H9 (cell line): ENCODE results near the gene NCLN. TPM values are rescaled to one million over a fixed set of nuclear protein-coding genes. Genes with fewer than 3 reads are reported as not detected.

ENCODE experiments used
- DNase-seq: peaks from one replicate; pipeline ENCODE4 v3.0.0-alpha.2; 2017
- H2AFZ ChIP-seq: one replicate; pipeline ENCODE4 v1.6.1; 2013; ENCODE audit warnings: mild to moderate bottlenecking, low read length, control low read depth, moderate library complexity
- H2AK5ac ChIP-seq: 2 replicates; pipeline ENCODE4 v1.6.1; 2013; ENCODE audit warnings: low read length, control low read depth, mixed read lengths; ENCODE audit not compliant: insufficient read length
- H2BK120ac ChIP-seq: one replicate; pipeline ENCODE4 v1.6.1; 2013; ENCODE audit warnings: low read depth, mild to moderate bottlenecking, low read length, control low read depth, inconsistent platforms; ENCODE audit not compliant: poor library complexity, severe bottlenecking
- H2BK12ac ChIP-seq: 2 replicates; pipeline ENCODE4 v1.6.1; 2013; ENCODE audit warnings: low read length, control low read depth, mixed read lengths, low read depth; ENCODE audit not compliant: insufficient read length
- H2BK15ac ChIP-seq: 2 replicates; pipeline ENCODE4 v1.6.1; 2013; ENCODE audit warnings: low read depth, low read length, control low read depth
- H2BK20ac ChIP-seq: one replicate; pipeline ENCODE4 v1.6.1; 2013; ENCODE audit warnings: low read depth, mild to moderate bottlenecking, low read length, control low read depth, inconsistent platforms; ENCODE audit not compliant: poor library complexity, severe bottlenecking
- H2BK5ac ChIP-seq: 2 replicates; pipeline ENCODE4 v1.6.1; 2013; ENCODE audit warnings: low read length, control low read depth, mixed read lengths; ENCODE audit not compliant: insufficient read length
- H3K14ac ChIP-seq: 2 replicates; pipeline ENCODE4 v1.6.1; 2013; ENCODE audit warnings: low read length, control low read depth; ENCODE audit not compliant: insufficient read depth
- H3K18ac ChIP-seq: 2 replicates; pipeline ENCODE4 v1.6.1; 2013; ENCODE audit warnings: low read depth, mild to moderate bottlenecking, mixed read lengths, low read length, control low read depth; ENCODE audit not compliant: insufficient read length
- H3K23ac ChIP-seq: 2 replicates; pipeline ENCODE4 v1.6.1; 2013; ENCODE audit warnings: low read length, control low read depth, mixed read lengths, low read depth; ENCODE audit not compliant: insufficient read length
- H3K23me2 ChIP-seq: 2 replicates; pipeline ENCODE4 v1.6.1; 2013; ENCODE audit warnings: low read depth, mild to moderate bottlenecking, mixed read lengths, low read length, control low read depth; ENCODE audit not compliant: insufficient read length, poor library complexity, severe bottlenecking
- H3K27ac ChIP-seq: 2 replicates; pipeline ENCODE4 v1.5.1; 2013; ENCODE audit warnings: low read length, control low read depth, mixed read lengths, low read depth; ENCODE audit not compliant: insufficient read length
- H3K27me3 ChIP-seq: 2 replicates; pipeline ENCODE4 v1.6.1; 2013; ENCODE audit warnings: low read length, control low read depth, inconsistent platforms; ENCODE audit not compliant: insufficient read depth
- H3K4ac ChIP-seq: 2 replicates; pipeline ENCODE4 v1.6.1; 2013; ENCODE audit warnings: low read depth, mild to moderate bottlenecking, control low read depth, inconsistent platforms, low read length, moderate library complexity
- H3K4me1 ChIP-seq: 2 replicates; pipeline ENCODE4 v1.6.1; 2013; ENCODE audit warnings: low read length, control low read depth, inconsistent platforms; ENCODE audit not compliant: insufficient read depth
- H3K4me2 ChIP-seq: 2 replicates; pipeline ENCODE4 v1.6.1; 2013; ENCODE audit warnings: low read length, control low read depth, mixed read lengths; ENCODE audit not compliant: insufficient read length, insufficient read depth
- H3K56ac ChIP-seq: 2 replicates; pipeline ENCODE4 v1.6.1; 2013; ENCODE audit warnings: low read depth, mild to moderate bottlenecking, mixed read lengths, low read length, control low read depth; ENCODE audit not compliant: insufficient read length
- H3K79me1 ChIP-seq: 2 replicates; pipeline ENCODE4 v1.6.1; 2013; ENCODE audit warnings: low read depth, mild to moderate bottlenecking, moderate library complexity, low read length, control low read depth, inconsistent platforms; ENCODE audit not compliant: insufficient read depth, poor library complexity, severe bottlenecking
- H3K79me2 ChIP-seq: 2 replicates; pipeline ENCODE4 v1.6.1; 2013; ENCODE audit warnings: low read length, control low read depth, inconsistent platforms; ENCODE audit not compliant: insufficient read depth
- H3K9ac ChIP-seq: 2 replicates; pipeline ENCODE4 v1.6.1; 2013; ENCODE audit warnings: low read length, control low read depth, mixed read lengths; ENCODE audit not compliant: insufficient read length; ENCODE audit errors: extremely low read depth
- H3K9me3 ChIP-seq: one replicate; pipeline ENCODE4 v1.6.1; 2013; ENCODE audit warnings: low read depth, low read length, inconsistent platforms; ENCODE audit not compliant: control insufficient read depth
- H3T11ph ChIP-seq: one replicate; pipeline ENCODE4 v1.6.1; 2013; ENCODE audit warnings: mild to moderate bottlenecking, low read length, control low read depth, inconsistent platforms
- H4K20me1 ChIP-seq: one replicate; pipeline ENCODE4 v1.6.1; 2013; ENCODE audit not compliant: control insufficient read depth, insufficient read length, insufficient read depth
- H4K5ac ChIP-seq: 2 replicates; pipeline ENCODE4 v1.6.1; 2013; ENCODE audit warnings: low read depth, mild to moderate bottlenecking, mixed read lengths, low read length, control low read depth; ENCODE audit not compliant: insufficient read length
- H4K8ac ChIP-seq: replicated peaks from 2 replicates; pipeline ENCODE4 v1.6.1; 2013; ENCODE audit warnings: low read length, control low read depth, mixed read lengths, low read depth; ENCODE audit not compliant: insufficient read length
- H4K91ac ChIP-seq: 2 replicates; pipeline ENCODE4 v1.6.1; 2013; ENCODE audit warnings: low read depth, mild to moderate bottlenecking, moderate library complexity, mixed read lengths, low read length, control low read depth; ENCODE audit not compliant: insufficient read length
- H3K27ac Mint-ChIP-seq, 3 experiments: 2 replicates in 2 of 3; 3 replicates in 1 of 3; pipeline ENCODE4 v1.8.0; 2020 to 2021; ENCODE audit warnings: mixed read lengths in 3 of 3, mild to moderate bottlenecking in 1 of 3, moderate library complexity in 1 of 3
- H3K27me3 Mint-ChIP-seq: 2 replicates; pipeline ENCODE4 v1.8.0; 2021; ENCODE audit warnings: low read depth, mild to moderate bottlenecking, moderate library complexity, mixed read lengths
- H3K36me3 Mint-ChIP-seq, 3 experiments: 2 replicates in 2 of 3; 3 replicates in 1 of 3; pipeline ENCODE4 v1.8.0; 2020 to 2021; ENCODE audit warnings: low read depth in 3 of 3, mixed read lengths in 3 of 3; ENCODE audit not compliant: insufficient read depth in 1 of 3
- H3K4me1 Mint-ChIP-seq, 2 experiments: 2 replicates each; pipeline ENCODE4 v1.8.0; 2020; ENCODE audit warnings: mixed read lengths in 2 of 2
- H3K4me3 Mint-ChIP-seq, 2 experiments: 2 replicates in 1 of 2; 3 replicates in 1 of 2; pipeline ENCODE4 v1.8.0; 2020 to 2021; ENCODE audit warnings: mild to moderate bottlenecking in 2 of 2, mixed read lengths in 2 of 2, moderate library complexity in 1 of 2
- H3K9me3 Mint-ChIP-seq, 2 experiments: 2 replicates in 1 of 2; 3 replicates in 1 of 2; pipeline ENCODE4 v1.8.0; 2020; ENCODE audit warnings: mild to moderate bottlenecking in 2 of 2, mixed read lengths in 2 of 2, moderate library complexity in 1 of 2
- WGBS: extraction: QIAGEN DNeasy Blood & Tissue Kit; methylation state at CpG from one replicate; pipeline ENCODE4 v1.1.7; 2013; ENCODE audit warnings: missing lambda C conversion rate, low lambda C conversion rate, mixed read lengths; ENCODE audit not compliant: insufficient read length; ENCODE audit errors: extremely low coverage; 5-methylcytosine and 5-hydroxymethylcytosine counted together
- total RNA-seq: library from RNA; stranded (reverse); gene quantifications from 2 replicates; pipeline ENCODE4 v1.2.1, GENCODE V29; 2021
- TF ChIP-seq, protein P1 (sequence below): fragments of 200-600 bp; sonication (generic); conservative IDR thresholded peaks from 3 replicates; pipeline ENCODE4 v1.8.0; 2021; ENCODE audit warnings: antibody characterized with exemption, mild to moderate bottlenecking

Gene NCLN
- total RNA-seq, 1 experiment from 2014 or later = 94.8 TPM

DNA sequence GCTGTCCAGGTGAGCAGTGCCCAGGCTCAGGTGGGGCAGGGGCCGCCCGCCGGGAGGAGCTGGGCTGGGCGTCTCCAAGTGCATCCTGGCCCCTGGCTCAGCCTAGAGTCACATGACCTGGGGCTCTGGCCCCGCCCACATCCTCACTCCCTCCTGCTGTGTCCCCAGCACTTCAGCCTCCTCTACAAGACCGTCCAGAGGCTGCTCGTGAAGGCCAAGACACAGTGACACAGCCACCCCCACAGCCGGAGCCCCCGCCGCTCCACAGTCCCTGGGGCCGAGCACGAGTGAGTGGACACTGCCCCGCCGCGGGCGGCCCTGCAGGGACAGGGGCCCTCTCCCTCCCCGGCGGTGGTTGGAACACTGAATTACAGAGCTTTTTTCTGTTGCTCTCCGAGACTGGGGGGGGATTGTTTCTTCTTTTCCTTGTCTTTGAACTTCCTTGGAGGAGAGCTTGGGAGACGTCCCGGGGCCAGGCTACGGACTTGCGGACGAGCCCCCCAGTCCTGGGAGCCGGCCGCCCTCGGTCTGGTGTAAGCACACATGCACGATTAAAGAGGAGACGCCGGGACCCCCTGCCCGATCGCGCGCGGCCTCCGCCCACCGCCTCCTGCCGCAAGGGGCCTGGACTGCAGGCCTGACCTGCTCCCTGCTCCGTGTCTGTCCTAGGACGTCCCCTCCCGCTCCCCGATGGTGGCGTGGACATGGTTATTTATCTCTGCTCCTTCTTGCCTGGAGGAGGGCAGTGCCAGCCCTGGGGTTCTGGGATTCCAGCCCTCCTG is 21.9 kb downstream of the NCLN start:
- H3K18ac ChIP-seq = no peak overlapping the region
- no peak overlapping the region for H2BK20ac ChIP-seq
- no peak overlapping the region for H3K27ac ChIP-seq
- H3K4me3 Mint-ChIP-seq = no peak overlapping the region
- no peak overlapping the region for H4K5ac ChIP-seq
- no peaks in the 10 kb centered on the region for H3K23me2 ChIP-seq
- H3K4me1 ChIP-seq = no peaks in the 10 kb centered on the region
- no peak overlapping the region for H3K4me2 ChIP-seq
- H2BK15ac ChIP-seq = no peak overlapping the region
- TF ChIP-seq, protein P1, sequence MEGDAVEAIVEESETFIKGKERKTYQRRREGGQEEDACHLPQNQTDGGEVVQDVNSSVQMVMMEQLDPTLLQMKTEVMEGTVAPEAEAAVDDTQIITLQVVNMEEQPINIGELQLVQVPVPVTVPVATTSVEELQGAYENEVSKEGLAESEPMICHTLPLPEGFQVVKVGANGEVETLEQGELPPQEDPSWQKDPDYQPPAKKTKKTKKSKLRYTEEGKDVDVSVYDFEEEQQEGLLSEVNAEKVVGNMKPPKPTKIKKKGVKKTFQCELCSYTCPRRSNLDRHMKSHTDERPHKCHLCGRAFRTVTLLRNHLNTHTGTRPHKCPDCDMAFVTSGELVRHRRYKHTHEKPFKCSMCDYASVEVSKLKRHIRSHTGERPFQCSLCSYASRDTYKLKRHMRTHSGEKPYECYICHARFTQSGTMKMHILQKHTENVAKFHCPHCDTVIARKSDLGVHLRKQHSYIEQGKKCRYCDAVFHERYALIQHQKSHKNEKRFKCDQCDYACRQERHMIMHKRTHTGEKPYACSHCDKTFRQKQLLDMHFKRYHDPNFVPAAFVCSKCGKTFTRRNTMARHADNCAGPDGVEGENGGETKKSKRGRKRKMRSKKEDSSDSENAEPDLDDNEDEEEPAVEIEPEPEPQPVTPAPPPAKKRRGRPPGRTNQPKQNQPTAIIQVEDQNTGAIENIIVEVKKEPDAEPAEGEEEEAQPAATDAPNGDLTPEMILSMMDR = no peak
- no peak overlapping the region for H2BK120ac ChIP-seq
- peaks cover 3 to 6% of the 10 kb centered on the region in 2 experiments for H3K4me1 Mint-ChIP-seq
- DNase-seq = peak; percentile 77
- H3K9ac ChIP-seq = no peak overlapping the region
- H2AFZ ChIP-seq = no peak overlapping the region
- H3K79me2 ChIP-seq = no peaks in the 10 kb centered on the region
- no peaks in the 10 kb centered on the region for H3K9me3 ChIP-seq
- H4K20me1 ChIP-seq = peaks cover 2% of the 10 kb centered on the region
- no peak overlapping the region for H2BK12ac ChIP-seq
- H3T11ph ChIP-seq = no peak overlapping the region
- no peak overlapping the region for H3K56ac ChIP-seq
- H3K4ac ChIP-seq = no peak overlapping the region
- H3K23ac ChIP-seq = no peak overlapping the region
- H2BK5ac ChIP-seq = no peak overlapping the region
- H3K9me3 Mint-ChIP-seq = no peaks in the 10 kb centered on the region
- H4K8ac ChIP-seq = no peak overlapping the region
- H3K36me3 Mint-ChIP-seq = peaks cover 8 to 38% (median 8%) of the 10 kb centered on the region in 3 experiments; a peak in 6 of 7 replicates
- H3K14ac ChIP-seq = no peak overlapping the region; the same call in 1 of the 2 replicates
- H3K27ac Mint-ChIP-seq = no peak overlapping the region
- peaks cover 4% of the 10 kb centered on the region for H3K27me3 Mint-ChIP-seq
- H2AK5ac ChIP-seq = no peak overlapping the region
- H3K27me3 ChIP-seq = no peaks in the 10 kb centered on the region
- no peaks in the 10 kb centered on the region for H3K79me1 ChIP-seq
- H4K91ac ChIP-seq = no peak overlapping the region
- WGBS = no CpG with 5 or more reads among the region's 43 CpGs
